GM13976 (cell line): ENCODE results near the gene PDGFD.

Experiments used
- DNase-seq: peaks from one replicate; pipeline ENCODE4 v3.0.0; 2012; ENCODE audit warnings: low spot score
- CTCF ChIP-seq: IDR thresholded peaks from 2 replicates; pipeline ENCODE4 v1.5.1; 2012; ENCODE audit warnings: borderline replicate concordance, mild to moderate bottlenecking; ENCODE audit not compliant: insufficient read depth; ENCODE audit errors: extremely low read depth, missing control alignments, control extremely low read depth
- in situ Hi-C: fragments of 300-500 bp; cut with MboI; formaldehyde crosslinking; loops from one replicate; pipeline ENCODE4 v1.12.0; 2022; ENCODE audit warnings: low sequenced_read_pairs, mixed read lengths, inconsistent platforms; ENCODE audit not compliant: unreplicated experiment

The PDGFD gene

DNA sequence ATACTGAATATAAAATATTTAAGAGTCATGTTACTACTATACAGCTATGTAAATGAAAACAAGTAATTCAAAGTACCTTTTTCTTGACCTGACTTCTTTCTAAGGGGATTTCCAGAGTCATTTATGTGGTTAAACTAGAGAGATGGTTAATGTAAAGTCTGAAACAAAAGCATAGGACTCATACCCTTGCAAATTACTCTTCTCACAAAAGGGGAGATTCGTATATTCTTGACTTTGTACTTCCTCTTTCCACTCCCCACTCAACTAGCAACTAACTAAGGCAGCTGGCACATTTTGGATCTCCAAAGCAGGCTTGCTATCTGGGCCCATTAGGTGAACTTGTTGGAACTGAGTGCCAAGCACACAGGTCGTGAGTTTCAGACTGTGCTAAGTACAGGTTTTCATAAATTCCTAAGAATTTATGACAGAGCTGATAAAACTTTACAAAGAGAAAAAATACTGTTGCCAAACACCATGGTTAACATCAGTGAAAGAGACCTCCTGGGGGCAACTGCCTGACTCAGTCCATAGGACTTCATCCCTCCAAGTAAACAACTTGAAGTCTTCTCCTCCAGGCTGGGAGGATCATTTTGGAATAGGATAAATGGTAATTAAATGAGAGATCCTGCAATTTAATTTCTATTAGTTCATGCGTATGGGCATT lies 204.5 kb downstream of the PDGFD start:
- in situ Hi-C loops, result no loop called here

DNA sequence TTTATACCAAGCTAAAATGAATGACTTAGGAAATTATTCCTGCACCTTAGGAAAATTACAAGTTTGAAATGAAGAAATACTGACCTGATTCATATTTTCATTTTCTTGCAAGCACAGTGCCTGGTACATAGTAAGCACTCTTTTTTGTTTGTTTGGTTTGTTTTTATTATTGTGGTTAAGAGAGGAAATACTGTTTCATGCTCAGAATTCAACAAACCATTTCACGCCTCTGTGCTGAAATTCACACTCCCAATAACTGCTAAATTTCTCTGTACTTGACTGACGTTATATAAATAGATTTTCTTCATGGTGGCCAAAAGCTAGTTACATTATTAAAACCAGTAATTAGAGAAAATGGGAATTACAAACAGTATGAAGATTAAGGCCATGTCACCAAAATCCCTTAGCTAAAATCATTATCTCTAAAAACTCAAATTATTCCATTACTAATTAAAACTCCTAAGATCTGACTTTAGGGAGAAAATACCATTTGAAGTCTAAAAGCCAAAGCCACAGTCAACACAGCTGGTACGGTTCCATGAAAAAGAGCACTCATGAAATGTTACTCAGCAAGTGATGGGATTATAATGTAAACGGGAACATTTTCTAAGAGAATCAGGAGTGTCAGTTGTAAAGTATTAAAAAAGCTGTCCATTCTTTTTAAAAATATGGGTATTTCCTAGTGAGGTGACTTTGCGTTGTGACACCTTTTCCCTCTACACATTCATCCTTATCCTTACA lies 205.3 kb downstream of the PDGFD start:
- in situ Hi-C loops, result no loop called here
- no peak for DNase-seq
- TF ChIP-seq CTCF, result no peak

More for the DNA sequence above, 204.5 kb downstream of the PDGFD start:
- no peak for TF ChIP-seq CTCF
- DNase-seq, result peak; percentile 48

DNA sequence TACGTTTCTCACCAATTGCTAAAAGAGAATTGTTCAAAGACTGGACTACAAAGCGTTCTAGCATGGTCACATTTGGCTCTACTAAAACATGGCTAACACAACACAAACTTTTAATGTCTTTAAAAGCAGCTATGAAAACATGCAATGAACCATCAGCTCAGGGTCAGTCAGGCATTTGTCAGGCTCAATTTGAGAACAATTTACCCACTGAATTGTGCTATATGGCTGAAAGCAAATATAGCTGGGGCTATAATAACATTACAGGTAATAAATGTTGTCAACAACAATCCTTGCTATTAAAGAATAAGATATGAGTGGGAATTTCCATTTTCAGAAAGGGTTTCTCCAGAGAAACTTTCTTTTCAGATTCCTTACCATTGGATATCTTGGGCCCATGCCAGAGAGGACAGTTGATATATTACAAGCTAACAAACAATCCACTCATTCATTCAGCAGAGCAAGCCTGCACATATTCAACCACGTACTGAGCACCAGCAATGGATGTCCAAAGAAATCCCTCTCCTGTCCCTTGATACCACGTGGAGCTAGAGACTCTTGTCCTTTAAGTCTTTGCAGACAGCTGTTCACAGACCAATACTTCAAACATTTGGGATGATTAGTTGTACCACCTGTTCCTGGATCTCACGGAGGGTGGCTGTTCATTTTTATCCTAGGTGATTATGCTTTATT lies 210.0 kb downstream of the PDGFD start:
- DNase-seq, result no peak
- in situ Hi-C loops, result no loop called here
- no peak for TF ChIP-seq CTCF

- DNase-seq, result no peak
- no peak for TF ChIP-seq CTCF
- in situ Hi-C loops, result loop anchor here (25.0 kb wide), 1 partner anchor 188 kb away; no protein-coding TSS in a partner anchor
Observed at GRCh38 chr11:103949781-103950180, 214.2 kb downstream of the PDGFD start.

- TF ChIP-seq CTCF, result no peak
- DNase-seq, result no peak
- in situ Hi-C loops, result loop anchor here (25.0 kb wide), 1 partner anchor 189 kb away; no protein-coding TSS in a partner anchor
Observed at GRCh38 chr11:103948187-103948763, 215.7 kb downstream of the PDGFD start.

DNA sequence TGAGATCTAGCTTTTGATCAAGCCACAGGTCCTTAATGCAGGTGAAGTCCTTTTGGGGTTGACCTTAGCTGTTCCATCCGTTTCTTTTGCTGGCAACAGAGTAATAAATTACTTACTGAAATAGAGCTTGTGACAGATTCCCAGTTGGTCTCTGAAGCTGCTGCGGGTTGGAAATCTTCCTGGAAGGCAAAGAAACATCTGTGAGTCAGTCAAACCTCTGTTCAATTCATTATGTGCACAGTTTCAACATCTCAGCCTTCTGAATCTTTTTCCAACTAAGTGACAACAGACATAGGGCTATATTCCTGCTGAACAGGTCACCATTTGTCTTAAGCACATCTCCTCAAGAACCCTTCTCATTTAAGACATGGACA lies 216.4 kb downstream of the PDGFD start:
- no peak for DNase-seq

More for the DNA sequence above, 216.4 kb downstream of the PDGFD start:
- in situ Hi-C loops, result loop anchor here (25.0 kb wide), 1 partner anchor 190 kb away; no protein-coding TSS in a partner anchor
- no peak for TF ChIP-seq CTCF
